Activated CD8-positive, alpha-beta T cell treated with anti-CD3 and anti-CD28 coated beads, Interleukin-2, amount 10 ng/mL, durations not matched to agents 7 days and 5 days (primary cell): Measurements from ENCODE around the gene LRPPRC. TPM values are rescaled to one million over a fixed set of nuclear protein-coding genes. Genes with fewer than 3 reads are reported as not detected.
A peak's percentile ranks its signal among the peaks of the same experiment; 100 is the strongest.

Source experiments
- ATAC-seq: fragments of 150-1000 bp; cut with Tn5 transposase; one replicate; pipeline ENCODE4 v1.10.0; 2021; ENCODE audit warnings: moderate library complexity
- CTCF ChIA-PET: fragments of 350-600 bp; sonication (Branson Sonifier 250); formaldehyde crosslinking; loops from one replicate; lab custom pipeline; 2021; ENCODE audit warnings: antibody characterized with exemption; lab: Charles Lee
- POLR2A ChIA-PET: fragments of 350-600 bp; sonication (Branson Sonifier 250); formaldehyde crosslinking; loops from one replicate; lab custom pipeline; 2021; ENCODE audit warnings: antibody characterized with exemption; lab: Charles Lee
- DNase-seq: peaks from one replicate; pipeline ENCODE4 v3.0.0-alpha.2; 2020
- H3K27ac Mint-ChIP-seq: one replicate; pipeline ENCODE4 v1.8.0; 2021; ENCODE audit warnings: mild to moderate bottlenecking, mixed read lengths
- H3K27me3 Mint-ChIP-seq: one replicate; pipeline ENCODE4 v1.8.0; 2021; ENCODE audit warnings: low read depth, mixed read lengths
- H3K36me3 Mint-ChIP-seq: one replicate; pipeline ENCODE4 v1.8.0; 2021; ENCODE audit warnings: low read depth, mixed read lengths
- H3K4me1 Mint-ChIP-seq: one replicate; pipeline ENCODE4 v1.8.0; 2021; ENCODE audit warnings: low read depth, mixed read lengths
- H3K4me3 Mint-ChIP-seq: one replicate; pipeline ENCODE4 v1.8.0; 2021; ENCODE audit warnings: mild to moderate bottlenecking, mixed read lengths
- H3K9me3 Mint-ChIP-seq: one replicate; pipeline ENCODE4 v1.8.0; 2022; ENCODE audit warnings: mixed read lengths; ENCODE audit not compliant: insufficient read depth
- total RNA-seq, 2 experiments: library from RNA; stranded (reverse); gene quantifications; one replicate each; pipeline ENCODE4 v1.2.3, GENCODE V29; 2021

Gene LRPPRC
- total RNA-seq, 2 experiments from 2014 or later, result 91.2 to 94.7 TPM

DNA sequence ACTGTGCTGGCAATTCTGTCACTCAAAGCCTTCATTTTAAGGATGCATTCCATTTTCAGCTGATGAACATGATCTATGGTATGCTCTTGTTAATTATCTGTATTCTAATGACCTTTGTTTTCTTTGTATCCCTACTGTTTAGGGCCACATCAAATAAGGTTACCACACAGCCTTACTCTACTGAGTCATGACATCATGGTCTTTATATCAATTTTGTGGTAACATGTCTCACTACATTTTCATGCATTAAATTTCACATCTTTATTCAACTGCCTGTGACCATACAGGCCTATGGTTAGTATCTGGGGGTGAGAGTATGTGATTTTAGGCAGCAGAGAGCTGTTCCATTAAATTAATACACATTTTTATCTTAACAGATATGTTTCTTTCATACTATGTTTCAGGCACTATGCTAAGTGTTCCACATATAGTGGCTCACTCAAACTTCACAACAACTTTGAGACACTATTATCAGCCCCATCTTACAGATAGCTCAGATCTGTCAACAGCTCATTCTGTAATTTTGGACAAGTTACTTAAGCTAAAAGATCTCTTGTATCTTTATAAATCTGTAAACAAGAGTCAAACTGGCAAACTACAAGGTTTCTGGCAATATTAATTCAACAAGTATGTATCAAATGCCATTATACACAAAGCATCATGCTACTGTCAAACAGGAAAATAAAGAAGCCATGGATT is 18.0 kb downstream of the LRPPRC start:
- no peaks in the 10 kb centered on the region for H3K27me3 Mint-ChIP-seq

DNA sequence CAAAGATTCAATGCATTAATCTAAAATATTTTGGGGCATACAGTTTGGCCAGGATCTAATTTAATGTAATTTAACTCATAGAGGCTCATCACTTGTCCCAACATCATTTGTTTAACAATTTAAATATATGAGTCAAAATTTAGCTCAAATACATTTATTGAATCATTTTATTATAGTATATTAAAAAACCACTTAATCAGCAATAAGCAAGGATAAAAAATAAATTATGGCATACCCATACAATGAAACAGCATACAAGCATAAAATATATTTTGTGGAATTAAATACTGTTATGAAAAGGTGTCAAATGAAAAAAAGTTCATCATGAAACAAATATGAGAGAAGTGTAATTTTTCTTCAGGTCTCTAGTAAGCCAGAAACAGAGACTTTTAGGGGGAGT is 34.9 kb downstream of the LRPPRC start:
- ATAC-seq (no peak), DNase-seq (no peak)
- H3K4me1 Mint-ChIP-seq, result peaks cover 4% of the 10 kb centered on the region
- CTCF ChIA-PET, result no interaction called here
- H3K27me3 Mint-ChIP-seq, result no peaks in the 10 kb centered on the region
- H3K4me3 Mint-ChIP-seq, result no peak overlapping the region
- POLR2A ChIA-PET, result no interaction called here
- no peak overlapping the region for H3K27ac Mint-ChIP-seq
- peaks cover 67% of the 10 kb centered on the region for H3K36me3 Mint-ChIP-seq
- no peaks in the 10 kb centered on the region for H3K9me3 Mint-ChIP-seq

More for the DNA sequence above, 18.0 kb downstream of the LRPPRC start:
- peaks cover 2% of the 10 kb centered on the region for H3K4me1 Mint-ChIP-seq
- ATAC-seq (no peak), DNase-seq (no peak)
- ChIA-PET POLR2A (no interaction called here), CTCF (no interaction called here)
- H3K36me3 Mint-ChIP-seq, result peaks cover 41% of the 10 kb centered on the region
- no peak overlapping the region for H3K4me3 Mint-ChIP-seq
- no peaks in the 10 kb centered on the region for H3K9me3 Mint-ChIP-seq
- H3K27ac Mint-ChIP-seq, result no peak overlapping the region

DNA sequence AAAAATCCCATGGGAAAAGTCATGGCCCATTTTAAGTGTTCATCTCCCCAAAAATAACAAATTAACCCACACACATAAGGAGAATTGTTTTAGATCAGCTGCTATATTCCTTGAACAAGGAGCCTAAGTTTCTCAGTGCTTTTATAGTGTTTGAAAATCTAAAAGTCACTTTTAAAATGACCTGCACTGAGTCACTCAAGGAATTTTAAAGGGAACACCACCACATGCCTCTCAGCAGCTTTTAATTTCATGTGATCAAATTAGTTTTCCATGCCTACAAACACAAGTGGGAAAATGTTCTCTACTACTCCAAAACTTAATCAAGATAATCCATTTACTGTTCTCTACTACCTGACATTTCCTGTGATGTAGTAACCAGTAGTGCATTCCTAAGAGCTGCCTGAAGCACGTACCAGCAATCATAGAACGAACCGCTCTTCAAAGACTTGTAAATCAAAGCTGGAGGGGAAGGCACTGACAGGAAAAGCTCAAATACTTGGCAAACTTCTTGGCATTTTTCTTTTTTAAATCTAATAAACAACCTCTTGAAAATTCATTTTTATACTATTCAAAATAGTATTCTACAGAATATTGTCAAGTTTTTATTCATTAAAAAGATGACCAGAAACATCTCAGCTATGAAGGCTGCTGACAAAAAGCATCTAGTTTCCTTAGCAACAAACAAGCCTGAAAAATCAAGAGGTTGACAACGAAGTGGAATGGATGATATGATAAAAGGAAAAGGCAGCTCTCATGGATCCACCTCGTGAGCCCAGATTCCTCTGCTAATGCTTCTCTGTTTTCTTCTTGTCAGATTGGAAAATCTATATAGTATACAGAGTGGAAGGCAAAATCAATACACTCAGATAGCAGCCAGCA is 37.2 kb downstream of the LRPPRC start:
- H3K27ac Mint-ChIP-seq, result no peak overlapping the region

DNA sequence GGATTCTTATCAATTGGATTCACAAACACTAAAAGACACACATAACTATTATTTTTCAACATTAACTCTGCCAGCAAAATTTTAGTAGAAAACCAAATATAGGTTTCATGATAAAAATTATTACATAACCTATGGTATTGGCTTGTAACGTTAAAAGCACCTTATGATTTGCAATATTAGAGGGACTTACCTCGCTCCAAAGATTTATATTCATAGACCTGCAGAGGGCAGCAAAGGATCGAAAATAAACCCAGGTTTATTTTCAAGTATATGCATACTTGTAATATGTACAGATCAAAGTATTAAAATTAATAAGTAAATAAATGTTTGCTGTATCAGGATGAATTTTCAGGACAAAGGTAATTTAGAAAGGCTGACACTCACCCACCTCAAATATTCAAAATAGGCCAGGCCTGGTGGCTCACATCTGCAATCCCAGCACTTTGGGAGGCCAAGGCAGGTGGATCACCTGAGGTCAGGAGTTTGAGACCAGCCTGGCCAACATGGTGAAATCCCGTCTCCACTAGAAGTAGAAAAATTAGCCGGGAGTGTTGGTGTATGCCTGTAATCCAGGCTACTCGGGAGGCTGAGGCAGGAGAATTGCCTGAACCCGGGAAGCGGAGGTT is 45.3 kb downstream of the LRPPRC start:
- CTCF ChIA-PET, result interaction anchor here (1.4 to 1.5 kb wide), 2 partner anchors 9 to 14 kb away, joined by 5 to 6 read pairs; no protein-coding TSS in a partner anchor
- DNase-seq (peak; percentile 43), ATAC-seq (peak; percentile 47)
- Mint-ChIP-seq H3K27me3 (no peaks in the 10 kb centered on the region), H3K4me1 (no peaks in the 10 kb centered on the region), H3K27ac (no peak overlapping the region), H3K36me3 (peaks cover 57% of the 10 kb centered on the region), H3K9me3 (no peaks in the 10 kb centered on the region), H3K4me3 (no peak overlapping the region)
- POLR2A ChIA-PET, result no interaction called here

More for the DNA sequence above, 37.2 kb downstream of the LRPPRC start:
- H3K4me1 Mint-ChIP-seq, result peaks cover 4% of the 10 kb centered on the region
- no peak overlapping the region for H3K4me3 Mint-ChIP-seq
- no peaks in the 10 kb centered on the region for H3K27me3 Mint-ChIP-seq
- POLR2A ChIA-PET, result no interaction called here
- CTCF ChIA-PET, result interaction anchor here (0.6 to 0.9 kb wide), 2 partner anchors 10 to 382 kb away, joined by 3 to 4 read pairs; no protein-coding TSS in a partner anchor
- ATAC-seq (no peak), DNase-seq (no peak)
- H3K36me3 Mint-ChIP-seq, result peaks cover 69% of the 10 kb centered on the region
- no peaks in the 10 kb centered on the region for H3K9me3 Mint-ChIP-seq

DNA sequence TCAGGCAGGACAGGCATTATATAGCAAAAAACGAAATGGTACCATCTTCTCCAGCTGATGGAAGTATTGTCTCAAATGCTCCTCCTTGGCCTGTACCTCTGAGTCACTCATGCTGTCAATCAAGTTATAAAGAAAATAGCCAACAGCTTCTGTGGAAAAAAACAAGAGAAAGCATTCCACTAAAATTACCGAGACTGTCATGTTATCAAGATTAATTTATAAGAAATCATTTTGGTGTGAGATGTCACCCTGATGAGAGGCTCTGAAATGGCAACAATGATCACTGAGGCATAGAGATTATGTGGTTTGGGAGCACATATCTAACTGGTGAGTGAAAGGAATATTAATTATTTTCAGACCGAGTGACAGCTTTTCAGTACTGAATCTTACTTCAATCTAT is 47.4 kb downstream of the LRPPRC start:
- Mint-ChIP-seq H3K27ac (no peak overlapping the region), H3K4me3 (no peak overlapping the region), H3K27me3 (no peaks in the 10 kb centered on the region), H3K4me1 (no peaks in the 10 kb centered on the region), H3K9me3 (no peaks in the 10 kb centered on the region), H3K36me3 (peaks cover 62% of the 10 kb centered on the region)
- ChIA-PET CTCF (interaction anchor here (1.1 kb wide), 1 partner anchor 10 kb away, joined by 3 read pairs; no protein-coding TSS in a partner anchor), POLR2A (no interaction called here)
- ATAC-seq, result no peak
- DNase-seq, result no peak

DNA sequence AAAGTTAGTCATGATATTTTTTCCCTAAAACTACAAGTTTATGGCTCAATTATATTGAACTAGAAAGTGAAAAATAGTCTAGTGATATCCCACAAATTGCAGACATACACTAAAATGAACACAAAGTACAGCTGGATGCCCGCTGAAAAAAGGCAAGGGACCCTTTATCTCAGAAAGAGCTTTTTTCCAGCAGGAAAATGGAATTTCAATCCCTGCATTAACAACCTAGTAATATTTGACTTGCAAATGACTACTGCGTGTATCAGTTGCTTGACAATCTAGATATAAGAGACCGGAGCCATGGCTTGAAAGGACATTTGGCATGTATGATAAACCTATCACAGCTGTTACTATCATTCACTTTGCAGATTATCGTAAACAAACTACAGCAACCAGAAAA is 49.1 kb downstream of the LRPPRC start:
- H3K27me3 Mint-ChIP-seq, result no peaks in the 10 kb centered on the region
- CTCF ChIA-PET, result interaction anchor here (1.1 kb wide), 1 partner anchor 97 kb away, joined by 3 read pairs; no protein-coding TSS in a partner anchor
- no peaks in the 10 kb centered on the region for H3K4me1 Mint-ChIP-seq

DNA sequence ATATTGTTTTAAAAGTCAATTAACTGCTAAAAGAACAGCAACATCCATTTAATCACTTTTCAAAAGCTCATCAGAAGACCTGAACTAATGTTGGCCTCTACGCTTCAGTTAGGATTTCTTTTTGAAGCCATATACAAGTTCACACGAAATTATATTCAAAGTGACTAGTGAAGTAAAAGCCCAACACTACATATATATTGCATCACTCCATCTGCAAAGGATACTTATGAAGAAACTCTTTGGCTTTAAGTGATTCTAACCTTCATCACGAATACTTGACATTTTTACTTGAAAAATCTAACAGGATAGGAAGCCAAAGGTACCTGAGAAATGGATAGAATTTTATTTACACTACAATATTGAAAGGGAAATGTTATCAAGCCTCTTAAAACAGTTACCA is 50.4 kb downstream of the LRPPRC start:
- DNase-seq (no peak), ATAC-seq (no peak)
- ChIA-PET POLR2A (no interaction called here), CTCF (no interaction called here)
- H3K4me1 Mint-ChIP-seq, result no peaks in the 10 kb centered on the region
- no peak overlapping the region for H3K27ac Mint-ChIP-seq
- H3K9me3 Mint-ChIP-seq, result no peaks in the 10 kb centered on the region
- H3K4me3 Mint-ChIP-seq, result no peak overlapping the region
- peaks cover 57% of the 10 kb centered on the region for H3K36me3 Mint-ChIP-seq
- no peaks in the 10 kb centered on the region for H3K27me3 Mint-ChIP-seq

More for the DNA sequence above, 49.1 kb downstream of the LRPPRC start:
- no peaks in the 10 kb centered on the region for H3K9me3 Mint-ChIP-seq
- POLR2A ChIA-PET, result no interaction called here
- DNase-seq, result no peak
- no peak for ATAC-seq
- no peak overlapping the region for H3K27ac Mint-ChIP-seq
- peaks cover 55% of the 10 kb centered on the region for H3K36me3 Mint-ChIP-seq
- no peak overlapping the region for H3K4me3 Mint-ChIP-seq

DNA sequence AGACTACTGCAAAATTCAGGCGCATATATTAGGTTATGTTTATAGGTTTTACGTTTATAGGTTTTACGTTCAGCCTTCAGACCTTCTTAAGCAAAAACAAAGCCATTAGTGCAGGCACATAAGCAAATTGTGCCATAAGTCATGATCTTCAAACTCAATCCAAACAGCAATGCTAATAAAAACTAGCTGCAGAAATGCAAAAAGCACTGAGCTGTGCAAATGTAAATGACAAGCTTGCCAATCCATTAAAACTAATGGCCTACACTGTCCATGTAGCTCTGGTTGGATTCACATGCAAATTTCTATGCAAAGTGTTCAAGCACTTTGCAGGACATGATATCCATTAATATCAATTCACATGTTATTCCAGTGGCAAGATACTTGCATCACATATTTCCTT is 50.9 kb downstream of the LRPPRC start:
- Mint-ChIP-seq H3K4me1 (no peaks in the 10 kb centered on the region), H3K36me3 (peaks cover 58% of the 10 kb centered on the region), H3K9me3 (no peaks in the 10 kb centered on the region), H3K27ac (no peak overlapping the region), H3K27me3 (no peaks in the 10 kb centered on the region), H3K4me3 (no peak overlapping the region)
- CTCF ChIA-PET, result no interaction called here
- ATAC-seq (no peak), DNase-seq (no peak)
- POLR2A ChIA-PET, result no interaction called here

DNA sequence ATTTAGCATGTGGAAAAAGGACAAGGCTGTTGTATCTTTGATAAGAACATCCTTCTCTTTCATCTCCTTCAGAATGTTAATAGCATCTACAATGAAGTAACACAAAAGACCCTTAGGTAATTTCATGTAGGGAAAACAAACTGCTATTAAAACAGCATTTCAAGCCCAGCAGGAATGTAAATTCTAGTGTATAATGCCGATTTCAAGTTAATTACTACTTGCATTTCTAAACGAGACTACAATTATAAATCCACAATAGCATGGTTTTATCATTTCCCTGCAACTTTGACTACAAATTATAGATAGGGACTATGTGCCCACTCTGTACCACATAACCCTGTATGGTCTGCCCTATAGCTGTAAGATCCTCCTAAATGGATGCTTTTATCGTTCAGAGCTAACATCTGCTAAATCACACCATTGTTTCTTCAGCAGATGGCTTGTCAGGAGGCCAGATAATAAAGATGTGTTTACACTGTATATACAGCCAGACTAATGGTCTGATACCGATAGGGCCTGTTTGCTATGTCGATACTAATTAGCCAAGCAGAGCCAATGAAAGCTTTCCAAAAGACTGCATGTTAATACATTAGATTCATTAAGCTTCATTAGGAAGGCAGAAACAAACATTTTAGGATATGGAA is 51.9 kb downstream of the LRPPRC start:
- Mint-ChIP-seq H3K9me3 (no peaks in the 10 kb centered on the region), H3K4me1 (no peaks in the 10 kb centered on the region), H3K4me3 (no peak overlapping the region), H3K36me3 (peaks cover 56% of the 10 kb centered on the region), H3K27me3 (no peaks in the 10 kb centered on the region), H3K27ac (no peak overlapping the region)
- ATAC-seq, result no peak
- POLR2A ChIA-PET, result no interaction called here
- CTCF ChIA-PET, result interaction anchor here (0.8 kb wide), 1 partner anchor 102 kb away, joined by 4 read pairs; no protein-coding TSS in a partner anchor
- DNase-seq, result no peak

DNA sequence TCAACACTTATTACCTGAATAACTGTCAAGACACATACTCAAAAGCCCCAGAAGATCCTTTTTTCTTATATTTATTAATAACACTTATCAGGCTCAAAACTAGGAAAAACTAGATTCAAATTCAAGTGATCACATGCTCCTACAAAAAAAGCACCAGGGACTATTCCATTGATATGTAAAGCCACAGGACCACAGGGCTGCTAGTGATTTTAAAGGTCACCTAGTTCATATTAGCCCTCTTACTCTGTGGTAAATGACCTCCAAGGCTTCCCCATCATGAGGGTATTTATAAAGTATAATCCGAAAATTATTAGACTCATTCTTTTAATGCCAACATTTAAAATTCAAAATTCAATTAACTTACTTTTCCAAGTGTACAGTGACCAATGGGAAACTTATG is 52.5 kb downstream of the LRPPRC start:
- ChIA-PET POLR2A (no interaction called here), CTCF (interaction anchor here (0.8 kb wide), 1 partner anchor 102 kb away, joined by 4 read pairs; no protein-coding TSS in a partner anchor)
- Mint-ChIP-seq H3K9me3 (no peaks in the 10 kb centered on the region), H3K4me1 (no peaks in the 10 kb centered on the region), H3K4me3 (no peak overlapping the region), H3K27me3 (no peaks in the 10 kb centered on the region), H3K27ac (no peak overlapping the region), H3K36me3 (peaks cover 56% of the 10 kb centered on the region)
- no peak for ATAC-seq
- DNase-seq, result no peak

DNA sequence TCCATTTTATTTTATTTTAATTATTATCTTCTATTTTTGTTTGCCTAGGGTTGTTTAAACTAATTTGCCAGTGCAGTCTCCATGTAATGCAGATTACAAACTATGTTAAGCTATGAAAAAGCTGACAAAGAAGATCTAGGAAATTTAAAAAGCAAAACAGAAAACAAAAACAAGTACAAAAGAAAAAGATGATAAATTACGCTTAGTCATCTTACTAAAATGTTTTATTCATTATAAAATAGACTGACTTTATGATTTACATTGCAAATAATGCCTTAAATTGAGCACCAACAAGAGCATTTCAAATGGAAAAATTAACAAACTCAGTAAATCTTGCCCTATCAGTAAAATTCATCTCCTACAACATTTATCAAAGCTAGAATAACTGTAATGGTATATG is 52.9 kb downstream of the LRPPRC start:
- H3K27me3 Mint-ChIP-seq, result no peaks in the 10 kb centered on the region
- no peak overlapping the region for H3K4me3 Mint-ChIP-seq
- no peaks in the 10 kb centered on the region for H3K9me3 Mint-ChIP-seq
- ChIA-PET CTCF (no interaction called here), POLR2A (no interaction called here)
- H3K27ac Mint-ChIP-seq, result no peak overlapping the region
- DNase-seq (no peak), ATAC-seq (no peak)
- peaks cover 54% of the 10 kb centered on the region for H3K36me3 Mint-ChIP-seq
- H3K4me1 Mint-ChIP-seq, result no peaks in the 10 kb centered on the region
